ENCODE data around the gene AGAP9.
"Not testable (repeated sequence)": the region's sequence is repeated elsewhere in the genome, so short reads cannot be mapped to it uniquely, and the experiment has no call there.

The AGAP9 gene

GRCh38 chr10:47458466-47459154, 64.8 kb downstream of the AGAP9 start:
- DNase-seq (ENCODE audit: insufficient read length, low spot score): no peak
- no peak for FAIRE-seq

DNA sequence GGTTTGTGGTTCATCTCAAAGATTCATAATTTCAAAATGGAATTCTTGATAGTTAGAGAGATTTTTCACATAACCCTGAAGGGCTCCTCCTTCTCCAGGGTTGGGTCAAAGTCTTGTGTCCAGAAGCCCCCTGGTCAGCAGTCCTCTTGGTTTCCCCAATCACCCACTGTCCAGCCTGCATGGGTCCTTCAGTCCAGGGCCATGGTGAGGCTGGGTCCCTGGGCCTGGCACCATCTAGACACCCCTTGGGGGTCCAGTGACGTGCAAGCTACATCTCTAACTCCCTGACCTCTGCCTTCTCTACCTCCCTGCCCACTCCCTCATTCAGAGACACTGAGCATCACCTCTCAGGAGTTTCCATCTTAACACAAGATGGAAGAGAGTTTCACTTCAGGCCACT, 65.6 kb downstream of the AGAP9 start:
- FAIRE-seq (no peak), DNase-seq (ENCODE audit: insufficient read length, low spot score) (no peak)

- DNase-seq (ENCODE audit: insufficient read length, low spot score): no peak
- FAIRE-seq: no peak
Measured at GRCh38 chr10:47457528-47457820, 66.0 kb downstream of the AGAP9 start.

GRCh38 chr10:47456794-47457527, 66.5 kb downstream of the AGAP9 start:
- DNase-seq (ENCODE audit: insufficient read length, low spot score) (no peak), FAIRE-seq (no peak)

GRCh38 chr10:47456079-47456785, 67.2 kb downstream of the AGAP9 start:
- FAIRE-seq: no peak
- no peak for DNase-seq (ENCODE audit: insufficient read length, low spot score)

DNA sequence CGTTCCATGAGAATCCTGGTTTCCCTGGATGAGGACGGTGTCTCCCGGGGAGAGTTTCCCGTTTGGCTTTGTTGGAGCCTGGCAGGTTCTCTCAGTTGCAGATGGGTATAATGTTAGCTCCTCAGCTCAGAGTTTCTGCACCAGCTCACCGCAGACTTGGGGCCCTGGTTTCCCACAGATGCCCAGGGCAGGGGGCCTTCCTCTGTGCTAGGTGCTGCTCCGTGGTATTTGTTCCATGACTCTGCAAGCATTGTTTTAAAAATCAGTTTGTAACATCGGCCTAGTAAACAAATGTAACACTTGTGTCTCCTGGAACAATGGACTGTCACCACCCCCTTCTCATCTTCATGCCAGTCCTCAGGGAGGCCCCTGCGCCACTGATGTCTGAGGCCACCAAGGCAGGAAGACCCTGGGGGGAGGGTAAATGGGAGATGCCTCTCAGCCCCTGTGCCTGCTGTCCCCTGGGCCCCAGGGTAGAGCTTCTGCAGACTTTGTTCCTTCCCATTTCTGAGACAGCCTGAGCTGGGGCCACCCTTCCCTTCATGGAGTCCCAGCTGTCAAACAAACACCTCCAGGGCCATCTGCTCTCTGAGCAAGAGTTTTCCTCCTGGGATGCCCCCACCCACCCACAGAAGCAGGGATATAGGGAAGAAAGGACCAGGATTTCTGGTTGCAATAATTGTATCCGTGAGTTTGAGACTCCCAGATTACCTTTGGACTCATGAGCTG, 67.9 kb downstream of the AGAP9 start:
- DNase-seq (ENCODE audit: insufficient read length, low spot score); FAIRE-seq: not testable (repeated sequence)

GRCh38 chr10:47454780-47455058, 68.7 kb downstream of the AGAP9 start:
- FAIRE-seq: no peak
- DNase-seq (ENCODE audit: insufficient read length, low spot score): no peak

DNA sequence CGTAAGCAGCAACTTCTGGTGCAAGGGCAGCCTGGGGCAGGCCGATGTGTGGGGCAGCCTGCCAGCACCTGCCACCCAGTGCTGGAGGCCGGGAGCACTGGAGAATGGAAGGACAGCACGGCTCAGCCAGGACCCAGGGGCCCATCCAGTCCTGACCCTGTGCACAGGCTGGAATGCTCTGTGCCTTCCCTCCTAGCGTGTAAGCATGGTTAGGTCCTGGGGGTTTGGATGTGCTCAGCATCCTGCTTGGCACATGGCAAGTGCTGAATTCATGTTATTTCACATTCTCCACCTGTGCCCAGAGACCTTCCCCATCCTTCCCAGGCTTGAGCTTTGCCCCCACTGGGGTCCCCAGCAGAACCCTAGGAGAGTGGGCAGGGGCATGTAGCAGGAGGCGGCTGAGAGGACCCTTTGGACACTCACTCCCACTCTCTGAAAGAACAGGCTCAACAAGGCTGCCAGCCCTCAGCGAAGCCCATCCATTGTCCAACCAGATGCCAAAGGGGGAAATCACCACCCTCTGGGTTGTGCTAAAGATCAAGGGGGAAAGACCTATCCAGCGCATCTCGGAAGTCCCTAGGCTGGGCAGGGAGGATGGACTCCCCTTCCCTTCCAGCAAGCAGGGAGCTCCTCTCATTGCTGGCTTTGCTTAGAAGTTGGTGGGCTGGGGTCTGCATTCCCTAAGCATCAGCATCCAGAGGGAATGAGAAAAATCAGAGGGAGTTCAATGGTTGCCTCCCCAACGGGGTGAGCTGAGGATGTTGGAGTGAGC, 69.2 kb downstream of the AGAP9 start:
- FAIRE-seq (no peak), DNase-seq (ENCODE audit: insufficient read length, low spot score) (no peak)

DNA sequence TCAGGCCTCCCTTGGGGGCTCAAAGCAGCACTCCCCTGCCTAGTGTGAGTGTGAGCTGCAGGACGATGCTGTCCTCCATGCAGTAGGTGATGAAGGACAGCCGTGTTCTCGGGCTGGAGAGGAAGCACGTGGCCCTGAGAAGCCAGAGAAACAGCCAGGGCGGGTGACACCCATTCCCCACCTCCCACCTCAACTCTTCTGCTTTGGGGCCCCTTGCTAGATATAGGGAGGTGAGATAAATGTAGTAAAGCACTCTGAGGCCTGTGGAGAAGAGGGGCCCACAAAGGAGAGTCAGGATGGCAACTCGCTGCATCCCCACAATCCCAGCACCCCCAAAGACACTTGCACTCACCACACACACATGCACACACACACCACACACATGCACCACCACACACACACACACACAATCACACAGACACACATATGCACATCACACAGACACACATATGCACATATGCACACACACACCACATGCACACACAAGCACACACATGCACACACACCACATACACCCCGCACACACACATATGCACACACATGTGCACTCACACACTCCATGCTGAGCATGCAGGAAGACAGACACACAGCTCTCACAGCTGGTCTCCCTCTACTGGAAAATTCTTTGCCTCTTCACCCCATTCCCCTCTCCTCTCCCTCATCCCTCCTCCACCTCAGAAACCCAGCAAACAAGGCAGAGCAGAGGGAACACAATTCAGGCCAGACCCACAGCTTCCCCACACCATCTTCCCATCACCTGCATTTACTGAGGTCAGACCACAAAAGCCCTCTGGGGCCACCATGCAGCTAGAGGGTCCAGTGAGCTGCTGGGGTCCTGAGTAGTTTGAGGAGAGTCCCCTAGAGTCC, 70.1 kb downstream of the AGAP9 start:
- FAIRE-seq (no peak), DNase-seq (ENCODE audit: insufficient read length, low spot score) (no peak)

- FAIRE-seq: no peak
- DNase-seq (ENCODE audit: insufficient read length, low spot score): no peak
Measured at GRCh38 chr10:47452495-47453140, 70.8 kb downstream of the AGAP9 start.

DNA sequence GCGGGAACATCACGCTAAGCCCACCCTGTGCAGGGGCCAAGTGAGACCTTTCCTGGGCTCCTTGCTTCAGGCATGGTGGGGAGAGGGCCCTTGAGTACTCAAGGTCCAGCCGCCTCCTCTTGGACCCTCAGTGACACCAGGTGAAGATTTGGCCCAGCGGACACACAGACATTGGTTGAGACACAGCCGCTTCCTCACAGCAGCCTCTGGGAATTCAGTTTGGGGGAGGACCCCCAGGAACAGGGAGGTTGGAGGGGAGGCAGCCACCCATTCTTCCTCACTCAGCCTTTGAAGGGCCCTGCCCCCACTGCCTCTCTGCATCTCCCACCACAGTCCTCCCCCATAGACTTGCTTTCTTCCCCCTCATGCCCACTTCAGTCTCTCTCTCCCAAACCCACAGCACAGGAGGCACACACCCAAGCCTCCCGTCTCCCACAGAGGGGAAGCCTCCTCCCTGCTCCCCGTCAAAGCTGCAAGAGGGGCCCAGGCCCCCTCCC, 71.4 kb downstream of the AGAP9 start:
- FAIRE-seq: no peak
- no peak for DNase-seq (ENCODE audit: insufficient read length, low spot score)

Measured in GM19239 (cell line).